ENCODE results near the gene LRRC41.

- no peak for TF ChIP-seq CTCF (IDR thresholded peaks at IDR 0.05)
- TF ChIP-seq EP300 (IDR thresholded peaks at IDR 0.05), result no peak
These were observed 38.8 kb upstream of the LRRC41 start for GRCh38 chr1:46342084-46342656.
